Tibial artery (tissue), 4 donors: ENCODE results near the gene SEC14L2.
"Not testable (repeated sequence)": the region's sequence is repeated elsewhere in the genome, so short reads cannot be mapped to it uniquely, and the experiment has no call there.

Experiments used
- DNase-seq, 2 donors: peaks; one replicate each; pipeline ENCODE4 v3.0.0-alpha.2; 2019
- H3K27ac ChIP-seq, 2 donors: fragments of 200-600 bp; sonication (generic) in 1 of 2; 1 replicate in 1 of 2; 2 replicates in 1 of 2; pipeline ENCODE4 v1.5.1; 2018 to 2019; ENCODE audit warnings: mild to moderate bottlenecking in 1 of 2
- H3K27me3 ChIP-seq, 2 donors: fragments of 200-600 bp; sonication (generic) in 1 of 2; one replicate each; pipeline versions ENCODE4 v1.5.1 to v1.6.0; 2016 to 2019
- H3K36me3 ChIP-seq, 3 donors: fragments of 200-600 bp; sonication (generic) in 2 of 3; one replicate each; pipeline ENCODE4 v1.5.1; 2016 to 2019; ENCODE audit warnings: mild to moderate bottlenecking in 2 of 3
- H3K4me1 ChIP-seq, 4 donors: fragments of 200-600 bp; sonication (generic) in 2 of 4; 1 replicate in 3 of 4; 2 replicates in 1 of 4; pipeline ENCODE4 v1.5.1; 2016 to 2019
- H3K4me3 ChIP-seq, 2 donors: fragments of 200-600 bp; sonication (generic) in 1 of 2; 1 replicate in 1 of 2; 2 replicates in 1 of 2; pipeline ENCODE4 v1.5.1; 2018 to 2019; ENCODE audit warnings: mild to moderate bottlenecking in 2 of 2
- H3K9me3 ChIP-seq, 3 donors: fragments of 200-600 bp; sonication (generic) in 1 of 3; one replicate each; pipeline ENCODE4 v1.5.1; 2016 to 2019
- CTCF ChIP-seq, 2 experiments: fragments of 200-600 bp in 1 of 2; fragments of 450-650 bp in 1 of 2; IDR thresholded peaks; one replicate each; pipeline ENCODE4 v1.5.1; 2017 to 2019; ENCODE audit warnings: antibody characterized with exemption in 2 of 2, mild to moderate bottlenecking in 1 of 2, moderate library complexity in 1 of 2
- intact Hi-C: fragments of 100-400 bp; cut with DNase I; formaldehyde crosslinking; loops from one replicate; pipeline ENCODE4 v1.15.0; 2023; ENCODE audit warnings: low total_unique reads

The SEC14L2 gene

DNA sequence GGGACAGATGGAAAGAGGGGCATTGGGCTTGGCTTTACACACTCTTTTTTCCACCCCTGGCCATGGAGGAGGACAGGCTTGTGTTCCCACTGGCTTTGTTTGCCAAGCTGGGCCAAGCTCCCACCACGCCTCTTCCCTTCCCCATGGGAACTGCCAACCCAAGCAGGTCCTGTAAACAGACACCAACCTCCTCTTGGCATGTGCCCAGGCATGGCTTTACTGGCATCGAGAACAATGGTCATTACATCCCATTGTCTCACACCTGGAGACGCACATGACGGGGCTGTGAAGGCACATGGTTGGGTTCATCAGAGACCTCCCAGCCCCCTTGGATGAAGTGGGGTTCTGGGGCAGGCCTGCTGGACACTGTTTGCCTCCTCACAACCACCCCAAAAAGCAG is 63.3 kb downstream of the SEC14L2 start:
- DNase-seq: no peak
- no peak overlapping the region for H3K4me3 ChIP-seq

GRCh38 chr22:30460555-30460954 is 63.7 kb downstream of the SEC14L2 start:
- intact Hi-C loops, DNase-seq, H3K9me3 ChIP-seq, H3K27ac ChIP-seq, H3K36me3 ChIP-seq, H3K4me3 ChIP-seq, H3K4me1 ChIP-seq: not testable (repeated sequence)
- peaks cover 0 to 36% of the 10 kb centered on the region in 2 donors for H3K27me3 ChIP-seq

More for the DNA sequence above, 63.3 kb downstream of the SEC14L2 start:
- Histone ChIP-seq H3K36me3 (no peaks in the 10 kb centered on the region), H3K27ac (no peak overlapping the region), H3K27me3 (peaks cover 0 to 37% of the 10 kb centered on the region in 2 donors), H3K4me1 (no peaks in the 10 kb centered on the region), H3K9me3 (no peaks in the 10 kb centered on the region)
- intact Hi-C loops: no loop called here
- TF ChIP-seq CTCF (IDR thresholded peaks at IDR 0.05): no peak

DNA sequence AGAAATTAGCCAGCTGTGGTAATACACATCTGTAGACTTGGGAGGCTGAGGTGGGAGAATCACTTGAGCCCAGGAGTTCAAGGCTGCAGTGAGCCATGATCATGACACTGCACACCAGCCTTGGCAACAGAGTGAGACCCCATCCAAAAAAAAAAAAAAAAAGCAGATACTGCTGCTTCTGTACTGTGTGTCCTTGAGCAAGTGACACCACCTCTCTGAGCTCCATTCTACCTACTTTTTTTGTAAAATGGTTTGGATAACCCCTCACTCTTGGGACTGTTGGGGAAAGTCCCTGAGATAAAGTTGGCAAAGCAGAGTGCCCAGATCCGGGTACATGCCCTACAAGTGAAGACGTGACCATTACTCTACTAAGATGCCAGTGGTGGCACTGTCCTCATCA is 72.3 kb downstream of the SEC14L2 start:
- TF ChIP-seq CTCF (IDR thresholded peaks at IDR 0.05): no peak
- H3K27me3 ChIP-seq: peaks cover 0 to 49% of the 10 kb centered on the region in 2 donors
- no peak overlapping the region for H3K27ac ChIP-seq
- DNase-seq: no peak
- H3K4me1 ChIP-seq: no peaks in the 10 kb centered on the region
- no peaks in the 10 kb centered on the region for H3K9me3 ChIP-seq
- no peak overlapping the region for H3K4me3 ChIP-seq
- intact Hi-C loops: no loop called here
- no peaks in the 10 kb centered on the region for H3K36me3 ChIP-seq

- intact Hi-C loops: no loop called here
- TF ChIP-seq CTCF (IDR thresholded peaks at IDR 0.05): no peak
- H3K4me1 ChIP-seq: no peaks in the 10 kb centered on the region
- no peak for DNase-seq
- no peaks in the 10 kb centered on the region for H3K36me3 ChIP-seq
- H3K27me3 ChIP-seq: peaks cover 0 to 55% of the 10 kb centered on the region in 2 donors
- H3K9me3 ChIP-seq: no peaks in the 10 kb centered on the region
- H3K27ac ChIP-seq: no peak overlapping the region
- H3K4me3 ChIP-seq: no peak overlapping the region
Measured at GRCh38 chr22:30470655-30471054, 73.8 kb downstream of the SEC14L2 start.

- no peak for DNase-seq
- no peak within 1 kb of the TSS for H3K27ac ChIP-seq
- no peaks in the 10 kb centered on the region for H3K36me3 ChIP-seq
- H3K27me3 ChIP-seq: peaks cover 0 to 55% of the 10 kb centered on the region in 2 donors
- H3K4me1 ChIP-seq: no peaks in the 10 kb centered on the region
- H3K4me3 ChIP-seq: no peak within 1 kb of the TSS
- TF ChIP-seq CTCF (IDR thresholded peaks at IDR 0.05): no peak
- no peaks in the 10 kb centered on the region for H3K9me3 ChIP-seq
- intact Hi-C loops: no loop called here
Measured at GRCh38 chr22:30471616-30472318, 74.9 kb downstream of the SEC14L2 start, which contains the start of gene SEC14L3. Gene SEC14L3, minus strand, starts transcription at chr22:30472017. Its CDS starts 59 bp downstream, at chr22:30471958.

GRCh38 chr22:30472994-30473720 is 76.3 kb downstream of the SEC14L2 start:
- H3K27ac ChIP-seq: no peak overlapping the region
- intact Hi-C loops: no loop called here
- H3K36me3 ChIP-seq: no peaks in the 10 kb centered on the region
- peaks cover 0 to 55% of the 10 kb centered on the region in 2 donors for H3K27me3 ChIP-seq
- no peak for TF ChIP-seq CTCF (IDR thresholded peaks at IDR 0.05)
- H3K4me1 ChIP-seq: no peaks in the 10 kb centered on the region
- no peak overlapping the region for H3K4me3 ChIP-seq
- no peaks in the 10 kb centered on the region for H3K9me3 ChIP-seq
- DNase-seq: no peak
